HepG2 (cell line): ENCODE measurements around the gene ADARB1. TPM values are rescaled to one million over a fixed set of nuclear protein-coding genes. Genes with fewer than 3 reads are reported as not detected.

Experiments
- ATAC-seq: fragments of 200-7000 bp; cut with Tn5 transposase; 3 replicates; pipeline ENCODE4 v1.9.1; 2020; ENCODE audit warnings: mild to moderate bottlenecking, moderate library complexity
- BruUV-seq: library from RNA; stranded (reverse); fragments of 400-500 nt; replicated peaks from 2 replicates; lab custom pipeline; 2021; lab: Mats Ljungman, UMichigan
- CTCF ChIA-PET: fragments of 300-600 bp; formaldehyde crosslinking; extraction: SDS; loops from one replicate; lab custom pipeline; 2021; ENCODE audit warnings: low total read pairs, inconsistent platforms, low intra/inter-chr PET ratio; lab: Yijun Ruan, JAX
- POLR2A ChIA-PET: fragments of 350-600 bp; sonication (Branson Sonifier 250); formaldehyde crosslinking; loops from one replicate; lab custom pipeline; 2020; ENCODE audit warnings: antibody characterized with exemption, inconsistent platforms; lab: Yijun Ruan, JAX
- DNase-seq: peaks from one replicate; pipeline ENCODE4 v3.0.0-alpha.2; 2015; ENCODE audit warnings: low spot score
- FAIRE-seq: peaks from 3 replicates; lab custom pipeline; 2011; peaks lifted over from hg19 to GRCh38; lab: Jason Lieb, UNC
- H2AFZ ChIP-seq: one replicate; pipeline ENCODE4 v1.6.1; 2011; ENCODE audit warnings: low read length, inconsistent platforms
- H3K27ac ChIP-seq: fragments of 300-600 bp; 3 replicates; pipeline ENCODE4 v1.8.0; 2011; ENCODE audit warnings: mixed run types, mild to moderate bottlenecking, mixed read lengths, low read length, inconsistent platforms; ENCODE audit not compliant: insufficient read depth; ENCODE audit errors: extremely low read length
- H3K27me3 ChIP-seq, 2 experiments: fragments of 200-600 bp in 1 of 2; 2 replicates in 1 of 2; 3 replicates in 1 of 2; pipeline versions ENCODE4 v1.6.0 to v1.8.0; 2011; ENCODE audit warnings: low read length in 2 of 2, mild to moderate bottlenecking in 2 of 2, moderate library complexity in 2 of 2, inconsistent platforms in 1 of 2; ENCODE audit not compliant: insufficient read depth in 2 of 2, control insufficient read depth in 1 of 2
- H3K36me3 ChIP-seq, 2 experiments: fragments of 200-600 bp in 1 of 2; replicated peaks in 1 of 2; 2 replicates in 1 of 2; 3 replicates in 1 of 2; pipeline versions ENCODE4 v1.5.1 to v1.8.0; 2011; ENCODE audit warnings: low read length in 2 of 2, inconsistent platforms in 1 of 2; ENCODE audit not compliant: insufficient read depth in 2 of 2, control insufficient read depth in 1 of 2
- H3K4me1 ChIP-seq: 2 replicates; pipeline ENCODE4 v1.5.1; 2012; ENCODE audit warnings: low read length, inconsistent platforms; ENCODE audit not compliant: insufficient read depth
- H3K4me2 ChIP-seq: 2 replicates; pipeline ENCODE4 v1.6.0; 2011; ENCODE audit warnings: low read depth, low read length, inconsistent platforms
- H3K4me3 ChIP-seq, 3 experiments: fragments of 200-600 bp in 1 of 3; sonication (generic), shearing (Covaris generic) in 1 of 3; replicated peaks in 1 of 3; 2 replicates each; pipeline ENCODE4 v1.5.1; 2011 to 2016; ENCODE audit warnings: low read length in 3 of 3, inconsistent platforms in 2 of 3, low read depth in 2 of 3, mild to moderate bottlenecking in 2 of 3, control low read depth in 1 of 3, mixed read lengths in 1 of 3; ENCODE audit not compliant: insufficient read depth in 1 of 3
- H3K79me2 ChIP-seq: one replicate; pipeline ENCODE4 v1.6.1; 2011; ENCODE audit warnings: low read length, inconsistent platforms; ENCODE audit not compliant: insufficient read depth
- H3K9ac ChIP-seq: 2 replicates; pipeline ENCODE4 v1.6.0; 2011; ENCODE audit warnings: mild to moderate bottlenecking, low read depth, low read length, inconsistent platforms; ENCODE audit not compliant: insufficient read depth
- H3K9me3 ChIP-seq: 2 replicates; pipeline ENCODE4 v1.5.1; 2012; ENCODE audit warnings: mild to moderate bottlenecking, low read length
- H4K20me1 ChIP-seq: 2 replicates; pipeline ENCODE4 v1.6.0; 2011; ENCODE audit warnings: inconsistent platforms, mild to moderate bottlenecking, low read length, moderate library complexity; ENCODE audit not compliant: insufficient read depth
- DNMT1 ChIP-seq: sonication (generic); formaldehyde crosslinking; IDR thresholded peaks from 2 replicates; pipeline ENCODE4 v1.5.1; 2020; ENCODE audit warnings: mild to moderate bottlenecking, missing genetic modification reagents
- FOXM1 ChIP-seq: sonication (generic); formaldehyde crosslinking; IDR thresholded peaks from 2 replicates; pipeline ENCODE4 v1.5.0; 2020; ENCODE audit warnings: missing genetic modification reagents
- HOMEZ ChIP-seq: IDR thresholded peaks from 2 replicates; pipeline ENCODE4 v1.6.1; 2016; ENCODE audit warnings: low read depth
- MAFK ChIP-seq, 2 experiments: IDR thresholded peaks in 1 of 2; conservative IDR thresholded peaks in 1 of 2; 2 replicates each; pipeline ENCODE4 v1.6.1; 2011; ENCODE audit warnings: improper control_type of control experiment in 2 of 2, low read length in 2 of 2
- MAZ ChIP-seq, 2 experiments: sonication (generic) in 1 of 2; formaldehyde crosslinking in 1 of 2; IDR thresholded peaks; 2 replicates each; pipeline versions ENCODE4 v1.5.0 to v1.6.1; 2012 to 2020; ENCODE audit warnings: low read depth in 2 of 2, mild to moderate bottlenecking in 2 of 2, borderline replicate concordance in 1 of 2, improper control_type of control experiment in 1 of 2, low read length in 1 of 2, missing genetic modification reagents in 1 of 2, moderate library complexity in 1 of 2
- REPIN1 ChIP-seq: sonication (generic); formaldehyde crosslinking; IDR thresholded peaks from 2 replicates; pipeline ENCODE4 v1.8.0; 2022; ENCODE audit warnings: missing genetic modification reagents, low read depth, mild to moderate bottlenecking, borderline replicate concordance
- ZBTB7A ChIP-seq: sonication (generic); formaldehyde crosslinking; IDR thresholded peaks from 2 replicates; pipeline ENCODE4 v1.8.0; 2022; ENCODE audit warnings: mild to moderate bottlenecking, missing genetic modification reagents
- ZFYVE20 ChIP-seq: sonication (generic); formaldehyde crosslinking; IDR thresholded peaks from 2 replicates; pipeline ENCODE4 v1.8.0; 2023; ENCODE audit warnings: low read depth, mild to moderate bottlenecking, moderate library complexity, missing genetic modification reagents, borderline replicate concordance
- ZNF101 ChIP-seq: sonication (generic); formaldehyde crosslinking; IDR thresholded peaks from 2 replicates; pipeline ENCODE4 v1.4.0; 2020; ENCODE audit warnings: mild to moderate bottlenecking, low read depth, missing genetic modification reagents, borderline replicate concordance
- ZNF354B ChIP-seq: sonication (generic); formaldehyde crosslinking; IDR thresholded peaks from 2 replicates; pipeline ENCODE4 v1.8.0; 2022; ENCODE audit warnings: mild to moderate bottlenecking, missing genetic modification reagents
- ZNF724P ChIP-seq: sonication (generic); formaldehyde crosslinking; IDR thresholded peaks from 2 replicates; pipeline ENCODE4 v1.8.0; 2022; ENCODE audit warnings: missing genetic modification reagents, borderline replicate concordance
- WGBS: methylation state at CpG from one replicate; pipeline ENCODE4 v1.1.6; 2017; ENCODE audit warnings: low lambda C conversion rate; 5-methylcytosine and 5-hydroxymethylcytosine counted together
- in situ Hi-C: cut with HindIII; loops from 2 replicates; pipeline ENCODE4 v1.10.0; 2017; ENCODE audit warnings: low pct_unique_long_range_greater_than_20kb; ENCODE audit not compliant: extremely low pct_ligation_motif_present
- intact Hi-C: fragments of 100-400 bp; cut with micrococcal nuclease; formaldehyde crosslinking; loops from one replicate; pipeline ENCODE4 v1.10.0; 2022; ENCODE audit not compliant: unreplicated experiment
- polyA plus RNA-seq, 8 experiments: library from polyadenylated mRNA; depleted of rRNA in 3 of 8; stranded (reverse) in 7 of 8; unstranded in 1 of 8; fragments of >200 nt; fragmentation: Illumina TruSeq in 4 of 8; extraction: Trizol in 4 of 8; gene quantifications; 2 replicates each; pipeline versions ENCODE4 v1.2.1 to v1.2.3, GENCODE V29; 2011 to 2016; ENCODE audit warnings: low read depth in 4 of 8, missing spikeins in 1 of 8, mixed read lengths in 1 of 8; ENCODE audit not compliant: insufficient read depth in 1 of 8
- total RNA-seq, 5 experiments: library from RNA; depleted of rRNA; stranded (reverse); fragments of >200 nt; fragmentation: Illumina TruSeq; extraction: Trizol; gene quantifications; 2 replicates each; pipeline ENCODE4 v1.2.3, GENCODE V29; 2016; ENCODE audit warnings: low read depth in 1 of 5
- TF ChIP-seq, protein P1 (sequence below): sonication (generic); formaldehyde crosslinking; IDR thresholded peaks from 2 replicates; pipeline ENCODE4 v1.4.0; 2020; ENCODE audit warnings: mild to moderate bottlenecking, missing genetic modification reagents, borderline replicate concordance

ADARB1 gene
- total and polyA plus RNA-seq, 2 of the 13 experiments (the other 11 are each of a cell fraction or from before 2014, with no cell fraction given): 6.6 to 10.0 TPM

DNA sequence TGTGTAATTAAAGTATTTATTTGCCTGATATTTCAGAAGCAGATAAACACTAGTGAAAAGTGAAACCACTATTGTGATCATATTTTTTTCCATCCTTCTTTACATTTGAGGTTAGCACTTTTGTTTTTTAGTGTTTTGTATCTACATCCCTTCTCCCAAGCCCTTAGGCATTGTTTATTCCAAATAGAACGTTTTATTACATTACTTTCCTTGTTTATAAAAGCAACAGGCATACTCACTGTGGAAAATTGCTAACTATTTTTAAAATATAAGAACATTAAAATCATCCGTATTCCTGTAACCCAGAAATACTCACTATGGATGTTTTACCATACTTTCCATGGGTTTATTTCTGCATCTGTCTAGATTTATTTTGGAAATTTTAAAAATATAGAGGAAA lies 109.5 kb downstream of the ADARB1 start:
- no peaks in the 10 kb centered on the region for H4K20me1 ChIP-seq
- intact Hi-C loops: no loop called here
- H3K36me3 ChIP-seq: peaks cover 3 to 22% of the 10 kb centered on the region in 2 experiments; a peak in 4 of 5 replicates
- H3K4me3 ChIP-seq: no peak overlapping the region
- BruUV-seq: no TSS peak
- no peaks in the 10 kb centered on the region for H3K79me2 ChIP-seq
- no peak for DNase-seq
- H3K27me3 ChIP-seq: no peaks in the 10 kb centered on the region
- H2AFZ ChIP-seq: no peak overlapping the region
- H3K27ac ChIP-seq: no peak overlapping the region
- no peak for FAIRE-seq
- no peak for TF ChIP-seq HOMEZ (CRISPR knock-in tag)
- TF ChIP-seq ZFYVE20 (CRISPR knock-in tag): no peak
- no peak for TF ChIP-seq MAZ (IDR thresholded peaks at IDR 0.05; ENCODE audit: borderline replicate concordance, low read depth, low read length)
- no peak for TF ChIP-seq MAZ (CRISPR knock-in tag; IDR thresholded peaks at IDR 0.05; ENCODE audit: low read depth)
- TF ChIP-seq DNMT1: no peak
- TF ChIP-seq MAFK (conservative IDR thresholded peaks at IDR 0.05 in 1 of 2, IDR thresholded peaks at IDR 0.05 in 1 of 2; ENCODE audit: low read length in 2 of 2): no peak
- no peak for TF ChIP-seq FOXM1 (CRISPR knock-in tag)
- TF ChIP-seq, protein P1, sequence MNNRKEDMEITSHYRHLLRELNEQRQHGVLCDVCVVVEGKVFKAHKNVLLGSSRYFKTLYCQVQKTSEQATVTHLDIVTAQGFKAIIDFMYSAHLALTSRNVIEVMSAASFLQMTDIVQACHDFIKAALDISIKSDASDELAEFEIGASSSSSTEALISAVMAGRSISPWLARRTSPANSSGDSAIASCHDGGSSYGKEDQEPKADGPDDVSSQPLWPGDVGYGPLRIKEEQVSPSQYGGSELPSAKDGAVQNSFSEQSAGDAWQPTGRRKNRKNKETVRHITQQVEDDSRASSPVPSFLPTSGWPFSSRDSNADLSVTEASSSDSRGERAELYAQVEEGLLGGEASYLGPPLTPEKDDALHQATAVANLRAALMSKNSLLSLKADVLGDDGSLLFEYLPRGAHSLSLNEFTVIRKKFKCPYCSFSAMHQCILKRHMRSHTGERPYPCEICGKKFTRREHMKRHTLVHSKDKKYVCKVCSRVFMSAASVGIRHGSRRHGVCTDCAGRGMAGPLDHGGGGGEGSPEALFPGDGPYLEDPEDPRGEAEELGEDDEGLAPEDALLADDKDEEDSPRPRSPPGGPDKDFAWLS (CRISPR knock-in tag): no peak
- TF ChIP-seq ZBTB7A: no peak
- TF ChIP-seq REPIN1 (CRISPR knock-in tag): no peak
- TF ChIP-seq ZNF101: no peak
- no peak for TF ChIP-seq ZNF724P (CRISPR knock-in tag)
- TF ChIP-seq ZNF354B (CRISPR knock-in tag): no peak
- peaks cover 21% of the 10 kb centered on the region for H3K9me3 ChIP-seq
- in situ Hi-C loops: no loop called here
- no peak for ATAC-seq
- ChIA-PET POLR2A (no interaction called here), CTCF (no interaction called here)
- H3K4me1 ChIP-seq: no peaks in the 10 kb centered on the region
- WGBS: 66% methylated on average over 2 of the region's 2 CpGs
- H3K4me2 ChIP-seq: no peak overlapping the region
- no peak overlapping the region for H3K9ac ChIP-seq
